ENCODE data around the gene DTX3L. TPM values are rescaled to one million over a fixed set of nuclear protein-coding genes. Genes with fewer than 3 reads are reported as not detected.

Gene DTX3L
- polyA plus RNA-seq, 10 donors, result 6.0 to 10.7 (median 8.4) TPM

DNA sequence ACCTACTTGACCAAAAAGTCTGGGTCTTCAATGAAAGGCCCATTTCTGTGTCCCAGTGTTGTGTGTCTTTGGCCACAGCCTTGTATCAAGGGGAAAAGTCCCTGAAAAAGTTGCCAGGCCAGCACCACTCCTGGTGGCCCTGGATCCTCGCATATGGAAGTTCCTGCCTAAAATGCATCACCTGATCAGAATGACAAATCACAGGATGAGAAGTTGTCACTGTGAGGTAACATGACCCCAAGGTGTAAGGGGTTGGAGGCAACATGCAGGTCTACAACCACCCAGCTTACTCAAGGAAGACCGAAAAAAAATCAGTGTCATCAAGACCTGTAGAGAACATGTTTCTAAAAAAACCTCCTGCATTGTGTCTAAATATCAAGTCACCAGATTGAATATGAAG is 38.9 kb downstream of the DTX3L start:
- no peak for DNase-seq

DNA sequence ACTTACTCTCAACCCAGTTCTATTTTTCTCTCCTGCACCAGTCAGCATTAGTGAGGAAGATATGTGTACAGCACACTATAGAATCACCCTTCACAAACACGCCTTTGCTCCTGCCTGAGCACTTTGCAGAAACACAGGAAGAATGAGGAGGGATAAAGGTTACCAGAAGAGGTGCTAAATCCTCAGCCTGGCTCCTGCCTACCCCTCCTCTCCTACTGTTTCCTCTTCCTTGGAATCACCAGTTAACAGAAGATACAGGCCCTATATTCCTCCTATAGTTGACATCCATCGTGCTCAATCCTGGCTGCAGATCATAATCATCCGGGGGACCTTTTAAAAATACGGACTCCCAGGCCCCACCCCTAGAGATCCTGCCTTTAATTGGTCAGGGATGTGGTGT is 42.2 kb downstream of the DTX3L start:
- no peak for DNase-seq

DNA sequence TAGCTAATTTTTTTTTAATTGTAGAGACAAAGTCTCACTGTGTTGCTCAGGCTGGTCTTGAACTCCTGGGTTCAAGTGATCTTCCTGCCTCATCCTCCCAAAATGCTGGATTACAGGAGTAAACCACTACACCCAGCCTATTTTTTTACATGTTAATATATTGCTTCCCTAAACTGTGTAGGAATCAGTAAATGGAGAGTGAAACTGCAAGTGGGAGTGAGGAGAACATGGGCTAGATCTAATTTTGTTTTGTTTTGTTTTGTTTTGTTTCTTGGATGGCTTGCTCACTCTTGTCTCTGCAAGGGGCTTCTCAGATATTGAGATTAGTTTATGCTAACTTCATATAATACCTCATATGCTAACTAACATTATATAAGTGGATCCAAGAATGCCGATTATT is 44.8 kb downstream of the DTX3L start:
- no peak for DNase-seq

DNA sequence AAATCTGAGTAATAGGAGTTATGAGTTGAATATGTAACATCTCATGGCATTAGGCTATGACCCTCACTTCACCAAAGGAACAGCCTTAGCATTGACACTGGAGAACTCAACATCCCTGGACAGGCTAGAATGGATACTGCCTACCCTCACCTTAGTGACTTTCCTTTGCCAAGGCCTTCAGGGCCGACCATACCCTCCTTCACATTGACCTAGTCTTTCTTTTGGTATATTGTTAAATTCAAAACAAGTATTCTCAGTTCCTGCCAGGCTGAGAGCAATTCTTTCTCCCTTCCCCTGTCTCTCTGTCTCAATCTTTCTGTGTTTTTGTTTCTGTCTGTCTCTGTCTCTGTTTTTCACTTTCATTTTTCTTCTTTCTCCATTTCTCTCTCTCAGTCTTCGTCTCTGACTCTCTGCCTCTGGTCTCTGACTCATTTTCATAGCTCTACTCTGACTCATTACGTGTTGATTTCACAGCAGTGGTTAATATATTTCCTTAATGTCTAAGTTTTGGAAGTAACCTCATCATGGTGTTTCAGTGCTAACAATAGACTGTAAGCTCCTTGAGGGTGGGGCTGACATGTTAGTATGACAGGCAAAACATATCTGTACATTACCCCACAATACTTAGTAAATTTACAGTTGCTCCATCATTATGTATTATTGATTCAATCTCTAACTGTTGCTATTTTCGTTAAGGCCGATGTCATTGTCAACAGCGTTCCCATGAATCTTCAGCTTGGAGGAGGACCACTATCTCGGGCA is 45.8 kb downstream of the DTX3L start:
- DNase-seq, result peak in 1 of 3 donors; percentile 52

DNA sequence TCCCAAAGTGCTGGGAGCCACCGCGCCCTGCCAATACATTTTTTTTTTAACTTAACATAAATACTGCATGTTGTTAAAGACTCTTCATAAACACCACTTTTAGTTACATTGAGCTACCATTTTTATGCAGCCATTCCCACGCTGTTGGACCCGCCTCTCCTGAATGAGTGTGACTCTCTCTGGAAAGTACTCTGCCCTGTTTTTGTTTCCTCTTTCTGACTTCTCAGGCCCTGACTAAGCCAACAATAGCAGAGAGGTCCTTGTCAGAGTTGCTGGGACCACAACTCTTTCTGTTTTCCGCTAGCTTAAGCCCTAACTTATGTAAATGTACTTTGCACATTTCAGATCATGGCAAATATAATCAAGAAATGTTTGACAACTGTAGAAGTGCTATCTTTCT is 48.6 kb downstream of the DTX3L start:
- no peak for DNase-seq

DNA sequence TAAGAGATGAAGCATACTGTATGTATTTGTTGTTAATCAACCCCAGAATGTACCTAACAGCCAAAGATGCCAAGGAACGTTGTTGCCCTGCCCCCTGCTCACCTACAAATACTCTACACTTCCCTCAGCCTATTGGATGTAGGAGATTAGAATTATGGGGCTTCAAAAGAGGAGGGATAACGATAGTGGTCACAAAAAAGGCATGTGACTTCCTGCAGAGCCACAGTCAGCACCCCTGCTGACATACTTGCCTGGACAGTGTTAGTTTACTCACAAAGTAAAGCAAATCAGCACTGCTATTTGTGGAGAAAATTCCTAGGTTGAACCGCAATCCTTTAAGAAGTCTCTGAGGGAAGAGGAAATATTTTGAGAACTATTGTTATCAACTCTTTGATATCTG is 51.2 kb downstream of the DTX3L start:
- no peak for DNase-seq

DNA sequence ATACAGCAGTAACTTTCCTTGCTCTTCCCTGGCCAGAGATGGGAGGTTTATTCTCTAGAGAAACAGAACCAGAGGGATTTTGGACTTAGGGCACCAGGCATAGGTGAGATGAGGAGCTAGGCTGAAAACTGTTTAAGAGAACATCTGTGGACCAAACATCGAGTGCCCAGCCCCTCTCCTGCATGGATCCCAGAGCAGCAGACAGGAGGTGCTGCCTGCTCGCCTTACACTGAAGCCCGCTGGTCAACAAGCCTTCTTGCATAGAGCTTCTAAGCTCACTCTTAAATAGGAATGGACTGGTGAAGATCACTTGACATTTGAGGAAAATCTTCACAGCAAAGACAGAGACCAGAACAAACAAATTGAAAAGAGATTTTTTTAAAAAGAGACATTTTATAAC is 54.5 kb downstream of the DTX3L start:
- DNase-seq, result no peak

DNA sequence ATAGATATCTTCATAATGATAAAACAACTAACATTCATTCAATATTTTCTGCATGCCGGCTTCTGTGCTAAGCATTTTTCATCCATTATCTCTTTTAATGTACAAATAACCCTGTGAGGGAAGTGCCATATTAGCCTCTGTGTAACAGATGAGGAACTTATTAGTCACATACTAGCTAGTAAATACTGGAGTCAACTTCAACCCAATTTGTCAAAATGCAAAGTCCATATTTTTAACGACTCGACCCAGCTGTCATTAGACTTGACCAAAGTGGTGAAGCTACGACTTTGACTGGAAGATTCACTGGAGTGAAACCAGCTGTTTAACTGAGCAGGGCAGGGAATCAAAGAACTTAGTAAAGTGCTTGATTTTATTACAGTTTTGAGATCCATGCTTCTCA is 54.9 kb downstream of the DTX3L start:
- DNase-seq, result no peak

DNA sequence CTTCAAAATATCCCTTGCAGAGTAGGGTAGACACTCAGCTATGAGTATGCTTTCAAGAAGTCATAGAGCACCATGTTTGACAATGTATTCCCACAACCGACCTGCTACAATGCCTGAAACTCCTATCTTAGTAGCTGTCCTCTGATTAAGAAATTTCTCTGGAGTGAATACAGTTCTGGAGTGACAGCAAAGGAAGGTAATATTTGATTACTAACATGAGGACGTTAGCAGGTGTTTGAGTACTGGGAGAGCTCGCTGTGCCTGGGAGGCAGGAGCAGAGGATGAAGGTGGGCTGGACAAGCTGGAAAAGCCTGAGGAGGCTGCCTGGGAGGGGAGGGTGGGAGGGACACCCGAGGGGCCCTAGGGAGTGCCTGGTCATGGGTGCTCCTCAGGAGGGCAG is 56.3 kb downstream of the DTX3L start:
- DNase-seq, result no peak

DNA sequence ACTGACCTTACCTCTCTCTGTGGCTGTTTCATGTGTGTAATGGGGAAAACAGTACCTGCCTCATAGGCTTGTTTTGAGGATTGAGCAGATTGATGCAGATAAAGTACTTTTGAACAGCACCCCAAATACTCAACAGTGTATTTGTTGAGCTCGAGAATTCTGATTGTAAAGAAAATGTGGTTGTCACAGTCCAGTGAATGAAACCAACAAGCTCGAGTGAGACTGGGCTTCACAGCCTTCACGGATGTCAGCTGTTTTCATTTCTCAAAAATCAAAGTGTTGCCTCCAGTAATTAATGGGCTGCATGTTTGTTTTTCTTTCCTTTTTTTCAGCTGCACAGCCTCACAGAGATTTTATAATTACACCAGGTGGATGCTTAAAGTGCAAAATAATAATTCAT is 57.0 kb downstream of the DTX3L start:
- DNase-seq, result no peak

DNA sequence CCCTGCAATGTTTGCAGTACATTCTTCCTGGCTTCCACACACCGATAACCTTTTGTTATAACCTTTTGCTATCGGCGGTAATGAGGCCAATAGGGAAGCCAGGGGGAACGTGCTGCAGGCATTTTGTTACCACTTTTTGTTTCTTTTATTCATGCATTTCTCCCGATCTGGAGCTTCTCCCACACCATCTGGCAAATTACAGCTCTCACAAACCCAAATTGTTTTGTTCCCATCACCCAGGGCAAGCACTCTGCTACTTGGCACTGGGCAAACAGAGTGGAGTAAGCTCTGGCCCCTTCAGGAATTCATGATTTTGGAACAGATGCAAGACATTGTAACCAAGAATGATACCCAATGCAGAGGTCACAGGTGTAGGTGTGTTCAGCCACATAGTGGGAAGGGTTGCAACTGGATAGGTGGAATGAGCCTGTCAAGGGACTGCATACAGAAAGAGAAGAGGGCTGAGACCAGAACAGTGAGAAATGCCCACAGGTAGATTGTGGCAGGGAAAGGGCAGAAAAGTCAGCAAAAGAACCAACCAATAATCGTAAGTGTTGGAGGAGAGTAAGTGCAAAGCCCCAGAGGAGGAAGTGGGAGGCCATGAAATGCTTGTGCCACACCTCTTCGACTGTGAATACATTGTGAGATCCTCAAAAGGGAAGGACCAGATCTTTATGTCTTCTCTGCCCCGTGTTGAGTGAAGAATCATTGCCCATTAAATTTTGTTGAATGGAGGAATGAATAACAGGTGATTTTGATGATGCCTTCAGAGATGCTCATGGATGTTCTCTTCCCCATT is 59.1 kb downstream of the DTX3L start:
- no peak for DNase-seq

Other genes starting within 250 kb of the DTX3L start
- 1 to 10 TPM in 3 of 10 donors, under 1 TPM in 7; 0.31 to 4.1 (median 0.73) TPM for gene CSTA, start 239.1 kb upstream of the DTX3L start, polyA plus RNA-seq (ENCODE audit: insufficient read length in 10 of 10)
- gene MIX23, start 181.1 kb upstream of the DTX3L start, polyA plus RNA-seq (ENCODE audit: insufficient read length in 10 of 10), result 10 to 100 TPM; 24.4 to 39.2 (median 32.5) TPM
- 10 to 100 TPM; 31.1 to 45.3 (median 36.7) TPM for gene FAM162A, start 180.2 kb upstream of the DTX3L start, polyA plus RNA-seq (ENCODE audit: insufficient read length in 10 of 10)
- gene WDR5B, start 148.3 kb upstream of the DTX3L start, polyA plus RNA-seq (ENCODE audit: insufficient read length in 10 of 10), result 1 to 10 TPM; 4.5 to 6.5 (median 5.6) TPM
- 10 to 100 TPM; 33.9 to 60.5 (median 41.8) TPM for gene KPNA1, start 49.4 kb upstream of the DTX3L start, polyA plus RNA-seq (ENCODE audit: insufficient read length in 10 of 10)
- gene PARP9, start within 50 bp of the DTX3L start, polyA plus RNA-seq (ENCODE audit: insufficient read length in 10 of 10), result 10 to 100 TPM in 9 of 10 donors, 1 to 10 TPM in 1; 8.9 to 19.2 (median 15.1) TPM
- gene PARP15, start 13.3 kb downstream of the DTX3L start, polyA plus RNA-seq (ENCODE audit: insufficient read length in 10 of 10), result 1 to 10 TPM in 9 of 10 donors, under 1 TPM in 1; 0.94 to 8.3 (median 3.6) TPM
- gene PARP14, start 116.5 kb downstream of the DTX3L start, polyA plus RNA-seq (ENCODE audit: insufficient read length in 10 of 10), result 10 to 100 TPM in 4 of 10 donors, 1 to 10 TPM in 6; 7.0 to 14.1 (median 9.5) TPM
- gene HSPBAP1, start 229.5 kb downstream of the DTX3L start, polyA plus RNA-seq (ENCODE audit: insufficient read length in 10 of 10), result 1 to 10 TPM; 4.2 to 9.5 (median 6.5) TPM
- 1 to 10 TPM; 4.1 to 7.1 (median 5.3) TPM for gene SLC49A4, start 230.7 kb downstream of the DTX3L start, polyA plus RNA-seq (ENCODE audit: insufficient read length in 10 of 10)

Data from muscle of back (tissue), 11 donors.